Measurements from ENCODE around the gene PPM1G.

- TF ChIP-seq YY1 (IDR thresholded peaks at IDR 0.05; ENCODE audit: insufficient read depth, insufficient read length) (no peak), ZNF274 (IDR thresholded peaks at IDR 0.05; ENCODE audit: low read depth, low read length) (no peak), SUZ12 (IDR thresholded peaks at IDR 0.05; ENCODE audit: extremely low read depth, insufficient read depth, insufficient read length) (no peak)
Measured at GRCh38 chr2:27435628-27436027, 26.2 kb upstream of the PPM1G start.
